Activated CD4-positive, CD25-positive, alpha-beta regulatory T cell (primary cell): ENCODE data around the gene CHST13.

Experiments used
- DNase-seq, 4 experiments: peaks; one replicate each; lab custom pipeline; 2025; lab: John Stamatoyannopoulos, UW

The CHST13 gene

GRCh38 chr3:126509597-126510307 is 14.2 kb upstream of the CHST13 start:
- DNase-seq: no peak

GRCh38 chr3:126510308-126510910 is 13.5 kb upstream of the CHST13 start:
- no peak for DNase-seq

GRCh38 chr3:126511291-126511690 is 12.7 kb upstream of the CHST13 start:
- no peak for DNase-seq

- no peak for DNase-seq
Measured at GRCh38 chr3:126512026-126512425, 11.9 kb upstream of the CHST13 start.

- DNase-seq: no peak
Measured at GRCh38 chr3:126512916-126513650, 10.9 kb upstream of the CHST13 start.

GRCh38 chr3:126514161-126514560 is 9.8 kb upstream of the CHST13 start:
- no peak for DNase-seq

GRCh38 chr3:126515066-126515706 is 8.8 kb upstream of the CHST13 start:
- DNase-seq: no peak

GRCh38 chr3:126516152-126516935 is 7.6 kb upstream of the CHST13 start:
- DNase-seq: no peak

GRCh38 chr3:126516936-126517290 is 7.0 kb upstream of the CHST13 start:
- no peak for DNase-seq

GRCh38 chr3:126517291-126517951 is 6.5 kb upstream of the CHST13 start, which contains the start of gene UROC1:
TSS of gene UROC1 (minus strand) at chr3:126517773. CDS start at chr3:126517719, 54 bp downstream.
- no peak for DNase-seq

GRCh38 chr3:126517986-126518778 is 5.8 kb upstream of the CHST13 start:
- no peak for DNase-seq

- no peak for DNase-seq
Measured at GRCh38 chr3:126518779-126519177, 5.2 kb upstream of the CHST13 start.

- no peak for DNase-seq
Measured at GRCh38 chr3:126519506-126520455, 4.2 kb upstream of the CHST13 start.

- no peak for DNase-seq
Measured at GRCh38 chr3:126521122-126521891, 2.6 kb upstream of the CHST13 start.

- DNase-seq: peak in 2 of 4 experiments; percentile 14 to 17
Measured at GRCh38 chr3:126522363-126522788, 1.6 kb upstream of the CHST13 start.

GRCh38 chr3:126524429-126524988 is 554 bp downstream of the CHST13 start:
- DNase-seq: no peak

GRCh38 chr3:126525091-126525852 is 1.3 kb downstream of the CHST13 start:
- no peak for DNase-seq
